ENCODE measurements around the gene CSKMT. TPM values are rescaled to one million over a fixed set of nuclear protein-coding genes. Genes with fewer than 3 reads are reported as not detected.

Gene CSKMT
- polyA plus RNA-seq, 1 donor (not counting 4 experiments of a cell fraction or from before 2014, with no cell fraction given), result 4.5 TPM

- Histone ChIP-seq H3K27me3 (ENCODE audit: control insufficient read depth, extremely low read depth, insufficient read depth, low read length) (no peaks in the 10 kb centered on the region), H2AFZ (ENCODE audit: control insufficient read depth, low read length) (no peak overlapping the region), H3K4me3 (ENCODE audit: control insufficient read depth in 2 of 3, extremely low read depth in 1 of 3, insufficient read depth in 2 of 3, low read depth in 1 of 3, low read length in 3 of 3) (no peak overlapping the region), H3K36me3 (ENCODE audit: control insufficient read depth in 2 of 2, extremely low read depth in 1 of 2, insufficient read depth in 2 of 2, low read length in 2 of 2) (peaks cover 26 to 34% of the 10 kb centered on the region in 2 experiments), H3K4me1 (ENCODE audit: control insufficient read depth, extremely low read depth, insufficient read depth, low read length) (peaks cover 17% of the 10 kb centered on the region), H3K9me3 (ENCODE audit: control insufficient read depth, low read depth, low read length) (no peaks in the 10 kb centered on the region), H3K79me2 (ENCODE audit: control insufficient read depth, insufficient read depth, low read length) (peaks cover 19% of the 10 kb centered on the region), H3K9ac (ENCODE audit: control insufficient read depth, extremely low read depth, insufficient read depth, low read length) (no peak overlapping the region), H3K27ac (ENCODE audit: control insufficient read depth, insufficient read depth, low read length) (no peak overlapping the region), H4K20me1 (ENCODE audit: control insufficient read depth, extremely low read depth, insufficient read depth, low read length) (no peaks in the 10 kb centered on the region), H3K9me1 (ENCODE audit: control insufficient read depth, extremely low read depth, insufficient read depth, low read length) (no peaks in the 10 kb centered on the region), H3K4me2 (ENCODE audit: control insufficient read depth, extremely low read depth, insufficient read depth, low read depth, low read length) (no peak overlapping the region)
- FAIRE-seq, result no peak
- DNase-seq (ENCODE audit: low read depth, low spot score), result no peak
- dilution Hi-C loops (cut with MboI; ENCODE audit: extremely low pct_ligation_motif_present, low sequenced_read_pairs), result no loop called here
- no peak for TF ChIP-seq CTCF (optimal IDR thresholded peaks at IDR 0.05 in 1 of 3, IDR thresholded peaks at IDR 0.05 in 1 of 3, conservative IDR thresholded peaks at IDR 0.05 in 1 of 3; ENCODE audit: extremely low read depth in 1 of 3, insufficient read depth in 2 of 3, low read length in 3 of 3)
- TF ChIP-seq EZH2 (IDR thresholded peaks at IDR 0.05; ENCODE audit: low read length), result no peak
These were observed 48.2 kb downstream of the CSKMT start for GRCh38 chr11:62713343-62713742.

- Histone ChIP-seq H3K9me3 (ENCODE audit: control insufficient read depth, low read depth, low read length) (no peaks in the 10 kb centered on the region), H3K27me3 (ENCODE audit: control insufficient read depth, extremely low read depth, insufficient read depth, low read length) (no peaks in the 10 kb centered on the region), H3K9ac (ENCODE audit: control insufficient read depth, extremely low read depth, insufficient read depth, low read length) (no peak overlapping the region), H2AFZ (ENCODE audit: control insufficient read depth, low read length) (no peak overlapping the region), H3K9me1 (ENCODE audit: control insufficient read depth, extremely low read depth, insufficient read depth, low read length) (no peaks in the 10 kb centered on the region), H3K4me3 (ENCODE audit: control insufficient read depth in 2 of 3, extremely low read depth in 1 of 3, insufficient read depth in 2 of 3, low read depth in 1 of 3, low read length in 3 of 3) (no peak overlapping the region), H4K20me1 (ENCODE audit: control insufficient read depth, extremely low read depth, insufficient read depth, low read length) (no peaks in the 10 kb centered on the region), H3K79me2 (ENCODE audit: control insufficient read depth, insufficient read depth, low read length) (peaks cover 28% of the 10 kb centered on the region), H3K27ac (ENCODE audit: control insufficient read depth, insufficient read depth, low read length) (no peak overlapping the region), H3K4me1 (ENCODE audit: control insufficient read depth, extremely low read depth, insufficient read depth, low read length) (no peaks in the 10 kb centered on the region), H3K36me3 (ENCODE audit: control insufficient read depth in 2 of 2, extremely low read depth in 1 of 2, insufficient read depth in 2 of 2, low read length in 2 of 2) (peaks cover 34 to 41% of the 10 kb centered on the region in 2 experiments), H3K4me2 (ENCODE audit: control insufficient read depth, extremely low read depth, insufficient read depth, low read depth, low read length) (no peak overlapping the region)
- TF ChIP-seq EZH2 (IDR thresholded peaks at IDR 0.05; ENCODE audit: low read length), result no peak
- no peak for TF ChIP-seq CTCF (optimal IDR thresholded peaks at IDR 0.05 in 1 of 3, IDR thresholded peaks at IDR 0.05 in 1 of 3, conservative IDR thresholded peaks at IDR 0.05 in 1 of 3; ENCODE audit: extremely low read depth in 1 of 3, insufficient read depth in 2 of 3, low read length in 3 of 3)
- no peak for FAIRE-seq
- dilution Hi-C loops (cut with MboI; ENCODE audit: extremely low pct_ligation_motif_present, low sequenced_read_pairs), result no loop called here
- no peak for DNase-seq (ENCODE audit: low read depth, low spot score)
These were observed 50.3 kb downstream of the CSKMT start for GRCh38 chr11:62715150-62716130.

All from keratinocyte (primary cell).